Measurements from ENCODE around the gene NFAT5.

Gene NFAT5

GRCh38 chr16:69732101-69732500 lies 166.3 kb downstream of the NFAT5 start:
- no peak for DNase-seq

DNA sequence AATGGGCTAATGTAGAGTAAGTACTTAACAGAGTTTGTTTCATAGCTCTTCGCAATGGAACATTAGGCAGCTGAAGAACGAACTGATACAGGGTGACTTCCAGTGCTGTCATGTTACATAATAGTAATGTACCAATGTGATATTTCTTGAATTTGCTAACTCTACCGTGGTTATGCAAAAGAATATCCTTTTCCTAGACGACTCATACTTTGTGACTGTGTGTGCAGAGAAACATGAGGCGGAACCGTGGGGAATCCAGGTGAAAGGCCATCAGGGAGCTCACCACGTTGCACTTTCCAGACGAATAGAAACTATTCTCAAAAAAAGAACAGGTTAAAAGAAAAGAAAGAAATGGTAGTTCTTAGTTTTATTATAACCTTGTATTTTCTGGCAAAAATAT lies 175.8 kb downstream of the NFAT5 start:
- peak in 2 of 56 donors; percentile 15 to 23 for DNase-seq

- peak in 14 of 56 donors; percentile 2 to 58 (median 16) for DNase-seq
Observed at GRCh38 chr16:69741951-69742904, 176.5 kb downstream of the NFAT5 start.

GRCh38 chr16:69744363-69745231 lies 178.8 kb downstream of the NFAT5 start:
- no peak for DNase-seq

DNA sequence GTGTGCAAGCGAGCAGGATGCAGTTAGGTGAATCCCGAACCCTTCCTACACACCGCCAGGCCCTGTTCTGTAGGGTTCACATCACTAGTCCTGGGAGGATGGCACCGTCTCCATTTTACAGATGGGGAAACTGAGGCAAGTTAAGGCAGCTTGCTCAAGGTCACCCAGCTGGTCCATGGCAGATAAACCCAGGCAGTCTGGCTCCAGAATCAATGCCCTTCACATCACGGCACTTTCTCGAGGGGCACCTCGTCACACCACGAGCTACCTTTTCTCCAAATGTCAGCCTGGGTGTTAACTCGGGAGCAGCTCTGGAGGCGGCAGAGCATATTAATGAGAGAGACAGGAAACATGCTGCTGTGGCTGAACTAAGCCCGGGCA lies 179.5 kb downstream of the NFAT5 start:
- no peak for DNase-seq

DNA sequence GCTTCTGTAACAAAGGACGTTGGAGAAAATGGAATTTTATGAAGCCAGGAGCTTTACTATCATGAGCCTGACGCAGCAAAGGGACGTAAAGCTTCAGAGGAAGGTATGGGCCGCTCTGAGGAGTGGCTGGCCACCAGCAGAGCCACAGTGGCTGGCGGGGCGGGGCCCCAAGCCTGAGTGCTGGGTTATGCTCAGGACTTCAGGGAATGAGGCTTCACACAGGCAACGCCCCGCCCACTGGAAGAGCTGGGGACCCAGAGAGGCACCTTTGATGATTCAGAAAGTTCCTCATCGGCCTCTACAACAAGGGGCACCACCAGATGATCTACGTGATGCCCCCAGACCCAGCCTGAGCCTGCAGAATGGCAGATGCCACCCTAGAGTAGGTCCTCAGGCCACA lies 180.2 kb downstream of the NFAT5 start:
- no peak for DNase-seq

DNA sequence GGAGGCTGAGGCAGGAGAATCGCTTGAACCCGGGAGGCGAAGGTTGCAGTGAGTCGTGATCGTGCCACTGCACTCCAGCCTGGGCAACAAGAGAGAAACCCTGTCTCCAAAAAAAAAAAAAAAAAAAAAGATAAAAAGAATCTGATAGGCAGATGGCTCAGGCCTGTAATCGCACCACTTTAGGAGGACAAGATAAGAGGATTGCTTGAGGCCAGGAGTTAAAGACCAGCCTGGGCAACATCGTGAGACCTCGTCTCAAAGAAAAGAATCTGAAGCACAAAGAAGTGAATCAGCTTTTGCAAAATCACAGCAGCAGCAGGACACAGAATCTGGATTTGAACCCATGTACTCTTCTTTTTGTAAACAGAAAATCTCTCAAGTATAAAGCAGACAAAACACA lies 181.3 kb downstream of the NFAT5 start:
- no peak for DNase-seq

DNA sequence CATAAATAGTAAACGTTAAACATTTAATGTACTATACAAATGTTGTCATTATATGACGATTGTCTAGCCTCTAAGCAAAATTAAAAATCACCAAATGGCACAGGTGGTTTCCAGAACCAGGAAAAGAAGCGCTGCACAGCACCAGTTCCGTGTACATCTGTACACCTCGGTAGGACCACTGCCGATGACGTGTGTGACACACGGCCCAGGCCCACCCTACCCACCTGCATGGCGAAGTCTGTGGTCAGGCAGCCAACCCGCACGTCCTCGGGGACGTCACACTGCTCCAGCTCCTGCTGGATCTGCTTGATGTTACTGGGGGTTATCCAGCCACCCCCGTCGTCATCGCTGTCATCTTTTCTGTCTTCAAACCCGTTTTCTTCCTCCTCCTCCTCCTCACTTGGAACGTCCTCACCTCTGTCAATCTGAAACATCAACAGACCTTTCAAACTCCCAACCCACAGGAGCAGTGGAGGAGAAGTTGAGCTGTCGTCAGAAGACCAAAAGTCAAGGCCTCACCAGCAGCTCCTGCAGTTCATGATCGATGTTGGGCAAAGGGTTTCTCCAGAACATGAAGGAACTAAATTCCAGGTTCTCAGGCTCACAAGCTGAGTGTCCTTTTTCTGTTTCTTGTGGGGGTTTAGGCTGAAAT lies 183.1 kb downstream of the NFAT5 start:
- DNase-seq = no peak

- DNase-seq = no peak
Observed at GRCh38 chr16:69754143-69754468, 188.3 kb downstream of the NFAT5 start.
